A549 (cell line): ENCODE measurements around the gene TMPO. TPM values are rescaled to one million over a fixed set of nuclear protein-coding genes. Genes with fewer than 3 reads are reported as not detected.
"Not testable (repeated sequence)": the region's sequence is repeated elsewhere in the genome, so short reads cannot be mapped to it uniquely, and the experiment has no call there.

ENCODE experiments used
- ATAC-seq, 2 experiments: fragments of 200-7000 bp in 1 of 2; fragments of >200 bp in 1 of 2; cut with Nextera tagmentation in 1 of 2; cut with Tn5 transposase in 1 of 2; 3 replicates each; pipeline versions ENCODE4 v1.8.0 to v1.9.1; 2018 to 2020; ENCODE audit warnings: mild to moderate bottlenecking in 1 of 2, moderate library complexity in 1 of 2
- CTCF ChIA-PET: fragments of 300-600 bp; sonication (Branson Sonifier 250); formaldehyde crosslinking; extraction: SDS; loops from one replicate; lab custom pipeline; 2021; ENCODE audit warnings: antibody characterized with exemption, inconsistent platforms; lab: Yijun Ruan, JAX
- POLR2A ChIA-PET: fragments of 350-600 bp; formaldehyde crosslinking; extraction: SDS; loops from one replicate; lab custom pipeline; 2021; ENCODE audit warnings: antibody characterized with exemption, inconsistent platforms; lab: Yijun Ruan, JAX
- DNase-seq, 2 experiments: peaks; one replicate each; pipeline versions ENCODE4 v3.0.0 to v3.0.0-alpha.2; 2011 to 2016; ENCODE audit warnings: low read depth in 1 of 2, low spot score in 1 of 2
- FAIRE-seq: peaks from 2 replicates; lab custom pipeline; 2011; peaks lifted over from hg19 to GRCh38; lab: Jason Lieb, UNC
- H3K27ac ChIP-seq, 2 experiments: fragments of >200 bp; sonication (Bioruptor Twin); formaldehyde crosslinking; 3 replicates each; pipeline ENCODE4 v1.5.1; 2016 to 2017
- H3K4me1 ChIP-seq: fragments of >200 bp; sonication (Bioruptor Twin); formaldehyde crosslinking; 3 replicates; pipeline ENCODE4 v1.6.1; 2016
- H3K4me2 ChIP-seq: fragments of >200 bp; sonication (Bioruptor Twin); formaldehyde crosslinking; 3 replicates; pipeline ENCODE4 v1.6.1; 2016
- H3K4me3 ChIP-seq: fragments of >200 bp; sonication (Bioruptor Twin); formaldehyde crosslinking; 3 replicates; pipeline ENCODE4 v1.5.1; 2016
- H3K9me3 ChIP-seq: fragments of >200 bp; sonication (Bioruptor Twin); formaldehyde crosslinking; 3 replicates; pipeline ENCODE4 v1.6.1; 2016
- BCL3 ChIP-seq: fragments of >200 bp; sonication (Bioruptor Twin); formaldehyde crosslinking; IDR thresholded peaks from 3 replicates; pipeline ENCODE4 v1.6.1; 2016
- BHLHE40 ChIP-seq: IDR thresholded peaks from 2 replicates; pipeline ENCODE4 v1.6.1; 2012; ENCODE audit warnings: low read depth, low read length, inconsistent platforms
- CEBPB ChIP-seq, 2 experiments: fragments of >200 bp in 1 of 2; sonication (Bioruptor Twin) in 1 of 2; formaldehyde crosslinking in 1 of 2; IDR thresholded peaks; 2 replicates each; pipeline ENCODE4 v1.6.1; 2012 to 2016
- CHD4 ChIP-seq: fragments of 200-600 bp; sonication (generic); IDR thresholded peaks from 2 replicates; pipeline ENCODE4 v1.6.1; 2016; ENCODE audit warnings: antibody characterized with exemption, mild to moderate bottlenecking, borderline replicate concordance
- EHF ChIP-seq: fragments of 250-450 bp; sonication (Bioruptor Pico); IDR thresholded peaks from 2 replicates; pipeline ENCODE4 v1.5.0; 2020; ENCODE audit warnings: mild to moderate bottlenecking
- EP300 ChIP-seq, 2 experiments: fragments of >200 bp; sonication (Bioruptor Twin); formaldehyde crosslinking; IDR thresholded peaks; 2 replicates in 1 of 2; 3 replicates in 1 of 2; pipeline ENCODE4 v1.6.1; 2016 to 2017
- FOSB ChIP-seq: fragments of 250-450 bp; sonication (Bioruptor Pico); IDR thresholded peaks from 2 replicates; pipeline ENCODE4 v1.5.0; 2020; ENCODE audit warnings: mild to moderate bottlenecking, moderate library complexity
- FOSL2 ChIP-seq, 2 experiments: fragments of 450-650 bp in 1 of 2; fragments of >200 bp in 1 of 2; sonication (Bioruptor Twin) in 1 of 2; formaldehyde crosslinking; IDR thresholded peaks; 2 replicates each; pipeline versions ENCODE4 v1.5.0 to v1.6.1; 2016 to 2020; ENCODE audit warnings: mild to moderate bottlenecking in 1 of 2, moderate library complexity in 1 of 2
- FOXS1 ChIP-seq: fragments of 250-450 bp; sonication (Bioruptor Pico); IDR thresholded peaks from 2 replicates; pipeline ENCODE4 v1.5.0; 2020; ENCODE audit warnings: mild to moderate bottlenecking, moderate library complexity
- HDAC2 ChIP-seq: fragments of 200-600 bp; sonication (generic); IDR thresholded peaks from 2 replicates; pipeline ENCODE4 v1.6.1; 2016
- HEYL ChIP-seq: fragments of 250-450 bp; sonication (Bioruptor Pico); IDR thresholded peaks from 2 replicates; pipeline ENCODE4 v1.8.0; 2021; ENCODE audit warnings: mild to moderate bottlenecking, moderate library complexity
- HMGXB4 ChIP-seq: fragments of 250-450 bp; sonication (Bioruptor Pico); IDR thresholded peaks from 2 replicates; pipeline ENCODE4 v1.5.0; 2021; ENCODE audit warnings: mild to moderate bottlenecking, moderate library complexity, borderline replicate concordance
- HOXA7 ChIP-seq: fragments of 250-450 bp; sonication (Bioruptor Pico); IDR thresholded peaks from 2 replicates; pipeline ENCODE4 v1.5.0; 2020; ENCODE audit warnings: mild to moderate bottlenecking, moderate library complexity
- HOXB13 ChIP-seq: fragments of 250-450 bp; sonication (Bioruptor Pico); IDR thresholded peaks from 2 replicates; pipeline ENCODE4 v1.5.0; 2020; ENCODE audit warnings: low read depth, mild to moderate bottlenecking, moderate library complexity
- HOXB5 ChIP-seq: fragments of 250-450 bp; sonication (Bioruptor Pico); IDR thresholded peaks from 2 replicates; pipeline ENCODE4 v1.5.0; 2020; ENCODE audit warnings: mild to moderate bottlenecking, moderate library complexity
- JUN ChIP-seq, 2 experiments: fragments of >200 bp; sonication (Bioruptor Twin); formaldehyde crosslinking; IDR thresholded peaks; 2 replicates in 1 of 2; 3 replicates in 1 of 2; pipeline ENCODE4 v1.6.1; 2016 to 2017
- NFE2L2 ChIP-seq: fragments of 150-350 bp; conservative IDR thresholded peaks from 2 replicates; pipeline ENCODE4 v1.6.1; 2014; ENCODE audit warnings: low read length
- PHF8 ChIP-seq: fragments of 200-600 bp; sonication (generic); IDR thresholded peaks from 2 replicates; pipeline ENCODE4 v1.6.1; 2016; ENCODE audit warnings: low read depth, mild to moderate bottlenecking, antibody characterized with exemption, moderate library complexity, borderline replicate concordance
- POLR2AphosphoS2 ChIP-seq: conservative IDR thresholded peaks from 2 replicates; pipeline ENCODE4 v1.6.1; 2012; ENCODE audit warnings: low read length, improper control_type of control experiment, inconsistent platforms
- REST ChIP-seq: fragments of 200-600 bp; sonication (generic); IDR thresholded peaks from 2 replicates; pipeline ENCODE4 v1.6.1; 2016; ENCODE audit warnings: antibody characterized with exemption, mild to moderate bottlenecking, moderate library complexity
- TFCP2L1 ChIP-seq: fragments of 250-450 bp; sonication (Bioruptor Pico); IDR thresholded peaks from 2 replicates; pipeline ENCODE4 v1.5.0; 2021; ENCODE audit warnings: mild to moderate bottlenecking
- ZSCAN20 ChIP-seq: fragments of 250-450 bp; sonication (Bioruptor Pico); IDR thresholded peaks from 2 replicates; pipeline ENCODE4 v1.8.0; 2022; ENCODE audit warnings: mild to moderate bottlenecking, moderate library complexity
- WGBS: methylation state at CpG from one replicate; pipeline ENCODE4 v1.1.6; 2017; ENCODE audit errors: missing lambda C conversion rate; 5-methylcytosine and 5-hydroxymethylcytosine counted together
- polyA plus RNA-seq, 4 experiments: library from polyadenylated mRNA; depleted of rRNA in 3 of 4; stranded (reverse); fragments of >200 nt; fragmentation: RNase III in 1 of 4; extraction: RNeasy Plus Mini Kit Qiagen cat#74134 plus additional on column Dnase treatment in 1 of 4; gene quantifications; 2 replicates in 3 of 4; 3 replicates in 1 of 4; pipeline ENCODE4 v1.2.3, GENCODE V29; 2011 to 2017

The TMPO gene
- polyA plus RNA-seq, 2 of the 4 experiments (the other 2 are of a cell fraction): 100 to 169 TPM

GRCh38 chr12:98551787-98552186, 36.4 kb downstream of the TMPO start:
- WGBS: 94% methylated on average over 3 of the region's 3 CpGs

GRCh38 chr12:98558097-98558496, 42.7 kb downstream of the TMPO start:
- POLR2A ChIA-PET, ATAC-seq, DNase-seq, FAIRE-seq, H3K4me2 ChIP-seq, H3K4me3 ChIP-seq, H3K4me1 ChIP-seq, H3K27ac ChIP-seq, H3K9me3 ChIP-seq: not testable (repeated sequence)
- 77% methylated on average over 4 of the region's 4 CpGs for WGBS
- CTCF ChIA-PET: interaction anchor here (1.2 to 2.0 kb wide), 2 partner anchors 9 to 96 kb away, joined by 3 to 9 read pairs; no protein-coding TSS in a partner anchor

More at GRCh38 chr12:98551787-98552186, 36.4 kb downstream of the TMPO start:
- no peak overlapping the region for H3K4me2 ChIP-seq
- DNase-seq: no peak
- FAIRE-seq: no peak
- no peaks in the 10 kb centered on the region for H3K9me3 ChIP-seq
- ChIA-PET POLR2A (no interaction called here), CTCF (interaction anchor here (0.6 to 2.1 kb wide), 5 partner anchors 11 to 35 kb away, joined by 3 to 7 read pairs (median 3); no protein-coding TSS in a partner anchor)
- no peak for ATAC-seq
- H3K4me3 ChIP-seq: no peak overlapping the region
- no peaks in the 10 kb centered on the region for H3K4me1 ChIP-seq
- no peak overlapping the region for H3K27ac ChIP-seq
- TF ChIP-seq FOSL2 (IDR thresholded peaks at IDR 0.05) (no peak), FOSL2 (CRISPR knock-in tag; IDR thresholded peaks at IDR 0.05) (no peak), ZSCAN20 (CRISPR knock-in tag) (no peak), POLR2AphosphoS2 (no peak), PHF8 (no peak), NFE2L2 (no peak), HMGXB4 (CRISPR knock-in tag) (no peak), EHF (CRISPR knock-in tag) (no peak)

- FAIRE-seq (no peak), DNase-seq (no peak), ATAC-seq (no peak)
- POLR2A ChIA-PET: no interaction called here
- Histone ChIP-seq H3K4me2 (no peak overlapping the region), H3K4me1 (no peaks in the 10 kb centered on the region), H3K9me3 (peaks cover 7% of the 10 kb centered on the region; the same call in 2 of the 3 replicates), H3K4me3 (no peak overlapping the region), H3K27ac (no peak overlapping the region)
- TF ChIP-seq BCL3: no peak
- no peak for TF ChIP-seq HDAC2
- no peak for TF ChIP-seq JUN (IDR thresholded peaks at IDR 0.05)
- TF ChIP-seq CHD4: no peak
- TF ChIP-seq CEBPB (IDR thresholded peaks at IDR 0.05): no peak
- TF ChIP-seq HOXB5 (CRISPR knock-in tag): no peak
- TF ChIP-seq HOXB13: no peak
- TF ChIP-seq BHLHE40: no peak
- no peak for TF ChIP-seq HEYL (CRISPR knock-in tag)
- WGBS: 82% methylated on average over 1 of the region's 1 CpG
- CTCF ChIA-PET: interaction anchor here (0.6 kb wide), 1 partner anchor 13 kb away, joined by 4 read pairs; no protein-coding TSS in a partner anchor
Observed at GRCh38 chr12:98559666-98560065, 44.3 kb downstream of the TMPO start.

GRCh38 chr12:98561846-98562245, 46.5 kb downstream of the TMPO start:
- ChIA-PET POLR2A (no interaction called here), CTCF (interaction anchor here (0.6 to 1.9 kb wide), 3 partner anchors 12 to 144 kb away, joined by 3 to 4 read pairs (median 3); no protein-coding TSS in a partner anchor)
- H3K27ac ChIP-seq: no peak overlapping the region
- FAIRE-seq (no peak), DNase-seq (no peak), ATAC-seq (no peak)
- H3K4me1 ChIP-seq: no peaks in the 10 kb centered on the region
- 94% methylated on average over 3 of the region's 3 CpGs for WGBS
- no peak overlapping the region for H3K4me3 ChIP-seq
- H3K9me3 ChIP-seq: peaks cover 7% of the 10 kb centered on the region; the same call in 2 of the 3 replicates
- no peak overlapping the region for H3K4me2 ChIP-seq
- TF ChIP-seq EP300 (IDR thresholded peaks at IDR 0.05): no peak
- no peak for TF ChIP-seq HDAC2
- no peak for TF ChIP-seq REST
- TF ChIP-seq EHF (CRISPR knock-in tag): no peak
- TF ChIP-seq FOXS1: no peak
- TF ChIP-seq HOXA7: no peak
- no peak for TF ChIP-seq TFCP2L1 (CRISPR knock-in tag)
- no peak for TF ChIP-seq POLR2AphosphoS2
- TF ChIP-seq HEYL (CRISPR knock-in tag): no peak
- TF ChIP-seq FOSB (CRISPR knock-in tag): no peak
- TF ChIP-seq ZSCAN20 (CRISPR knock-in tag): no peak
- no peak for TF ChIP-seq FOSL2 (IDR thresholded peaks at IDR 0.05)
- no peak for TF ChIP-seq FOSL2 (CRISPR knock-in tag; IDR thresholded peaks at IDR 0.05)
- TF ChIP-seq PHF8: no peak
